Panc1 (cell line): ENCODE data around the gene CYB5D1. TPM values are rescaled to one million over a fixed set of nuclear protein-coding genes. Genes with fewer than 3 reads are reported as not detected.

Experiments
- ATAC-seq: fragments of 200-7000 bp; cut with Tn5 transposase; 2 replicates; pipeline ENCODE4 v1.9.1; 2020; ENCODE audit warnings: mild to moderate bottlenecking, moderate library complexity
- BruUV-seq: library from RNA; stranded (reverse); fragments of 400-500 nt; replicated peaks from 2 replicates; lab custom pipeline; 2021; lab: Mats Ljungman, UMichigan
- CTCF ChIA-PET: fragments of 300-600 bp; sonication (Branson Sonifier 250); formaldehyde crosslinking; loops from one replicate; lab custom pipeline; 2022; ENCODE audit warnings: antibody characterized with exemption; lab: Charles Lee
- POLR2A ChIA-PET: fragments of 300-600 bp; sonication (Branson Sonifier 250); formaldehyde crosslinking; loops from one replicate; lab custom pipeline; 2022; ENCODE audit warnings: antibody characterized with exemption; lab: Charles Lee
- DNase-seq: peaks from one replicate; pipeline ENCODE4 v3.0.0-alpha.2; 2010; ENCODE audit warnings: low read depth, low spot score
- H3K27ac ChIP-seq: 2 replicates; pipeline ENCODE4 v1.5.1; 2011; ENCODE audit warnings: mild to moderate bottlenecking, low read length, inconsistent platforms
- H3K27me3 ChIP-seq: fragments of 200-500 bp; sonication (Bioruptor generic); 2 replicates; pipeline ENCODE4 v1.6.0; 2014; ENCODE audit warnings: low read length, inconsistent platforms; ENCODE audit not compliant: control insufficient read depth, insufficient read depth
- H3K36me3 ChIP-seq: fragments of 200-500 bp; sonication (Bioruptor generic); 2 replicates; pipeline ENCODE4 v1.5.1; 2014; ENCODE audit warnings: inconsistent platforms, mild to moderate bottlenecking, low read length, moderate library complexity; ENCODE audit not compliant: control insufficient read depth, insufficient read depth
- H3K4me1 ChIP-seq: 2 replicates; pipeline ENCODE4 v1.5.1; 2011; ENCODE audit warnings: inconsistent platforms, mild to moderate bottlenecking, low read length, moderate library complexity; ENCODE audit not compliant: control insufficient read depth, insufficient read depth
- H3K4me3 ChIP-seq, 2 experiments: 2 replicates each; pipeline ENCODE4 v1.5.1; 2011 to 2012; ENCODE audit warnings: low read depth in 2 of 2, low read length in 2 of 2, mild to moderate bottlenecking in 2 of 2, inconsistent platforms in 1 of 2, moderate library complexity in 1 of 2
- H3K9me3 ChIP-seq: fragments of 200-500 bp; sonication (Bioruptor generic); 2 replicates; pipeline ENCODE4 v1.5.1; 2014; ENCODE audit warnings: low read depth, mild to moderate bottlenecking, inconsistent platforms, low read length, moderate library complexity; ENCODE audit not compliant: control insufficient read depth, insufficient read depth
- POLR2AphosphoS5 ChIP-seq: IDR thresholded peaks from 2 replicates; pipeline ENCODE4 v1.6.1; 2012; ENCODE audit warnings: mild to moderate bottlenecking, low read depth, low read length, moderate library complexity
- SIN3A ChIP-seq: IDR thresholded peaks from 2 replicates; pipeline ENCODE4 v1.6.1; 2012; ENCODE audit warnings: low read depth, mild to moderate bottlenecking, low read length, moderate library complexity, borderline replicate concordance; ENCODE audit not compliant: insufficient read depth
- TCF7L2 ChIP-seq: IDR thresholded peaks from 2 replicates; pipeline ENCODE4 v1.6.1; 2011; ENCODE audit warnings: mild to moderate bottlenecking, low read depth, low read length, inconsistent platforms
- in situ Hi-C: cut with HindIII; loops from 2 replicates; pipeline ENCODE4 v1.10.0; 2016; ENCODE audit warnings: low sequenced_read_pairs, low pct_unique_long_range_greater_than_20kb
- intact Hi-C: fragments of 100-400 bp; cut with micrococcal nuclease; formaldehyde crosslinking; loops from one replicate; pipeline ENCODE4 v1.10.0; 2022; ENCODE audit not compliant: unreplicated experiment
- total RNA-seq: library from RNA; stranded (reverse); gene quantifications from one replicate; pipeline ENCODE4 v1.2.1, GENCODE V29; 2021; ENCODE audit not compliant: unreplicated experiment
- TF ChIP-seq, protein P1 (sequence below): fragments of 450-650 bp; IDR thresholded peaks from 2 replicates; pipeline ENCODE4 v1.5.1; 2017; ENCODE audit warnings: mild to moderate bottlenecking
- TF ChIP-seq, protein P2 (sequence below), 2 experiments: IDR thresholded peaks; 2 replicates each; pipeline ENCODE4 v1.6.1; 2011 to 2012; ENCODE audit warnings: low read depth in 2 of 2, control low read depth in 1 of 2, low read length in 1 of 2, mild to moderate bottlenecking in 1 of 2, moderate library complexity in 1 of 2; ENCODE audit not compliant: insufficient read depth in 1 of 2

Gene CYB5D1
- total RNA-seq, 1 experiment from 2014 or later, result 8.6 TPM

DNA sequence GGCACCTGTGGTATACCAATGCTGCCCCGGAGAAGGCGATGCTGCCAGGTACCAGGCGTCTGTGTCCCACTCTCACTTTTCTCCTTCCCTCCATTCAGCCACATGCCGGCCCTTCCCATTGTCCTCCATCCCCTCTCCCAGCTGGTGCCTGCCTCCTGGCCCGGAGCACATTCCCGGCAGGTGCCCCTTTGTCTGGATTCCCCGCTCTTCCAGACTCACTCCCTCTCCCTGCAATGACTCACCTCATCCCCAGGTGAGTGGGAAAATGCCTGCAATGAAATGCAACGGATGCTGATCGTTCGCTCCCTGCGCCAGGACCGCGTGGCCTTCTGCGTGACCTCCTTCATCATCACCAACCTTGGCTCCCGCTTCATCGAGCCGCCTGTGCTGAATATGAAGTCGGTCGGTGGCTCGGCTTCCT, 34.2 kb upstream of the CYB5D1 start:
- Histone ChIP-seq H3K27me3 (no peaks in the 10 kb centered on the region), H3K36me3 (no peaks in the 10 kb centered on the region), H3K27ac (no peak overlapping the region), H3K4me3 (no peak overlapping the region), H3K4me1 (no peaks in the 10 kb centered on the region), H3K9me3 (no peaks in the 10 kb centered on the region)
- TF ChIP-seq, protein P1, sequence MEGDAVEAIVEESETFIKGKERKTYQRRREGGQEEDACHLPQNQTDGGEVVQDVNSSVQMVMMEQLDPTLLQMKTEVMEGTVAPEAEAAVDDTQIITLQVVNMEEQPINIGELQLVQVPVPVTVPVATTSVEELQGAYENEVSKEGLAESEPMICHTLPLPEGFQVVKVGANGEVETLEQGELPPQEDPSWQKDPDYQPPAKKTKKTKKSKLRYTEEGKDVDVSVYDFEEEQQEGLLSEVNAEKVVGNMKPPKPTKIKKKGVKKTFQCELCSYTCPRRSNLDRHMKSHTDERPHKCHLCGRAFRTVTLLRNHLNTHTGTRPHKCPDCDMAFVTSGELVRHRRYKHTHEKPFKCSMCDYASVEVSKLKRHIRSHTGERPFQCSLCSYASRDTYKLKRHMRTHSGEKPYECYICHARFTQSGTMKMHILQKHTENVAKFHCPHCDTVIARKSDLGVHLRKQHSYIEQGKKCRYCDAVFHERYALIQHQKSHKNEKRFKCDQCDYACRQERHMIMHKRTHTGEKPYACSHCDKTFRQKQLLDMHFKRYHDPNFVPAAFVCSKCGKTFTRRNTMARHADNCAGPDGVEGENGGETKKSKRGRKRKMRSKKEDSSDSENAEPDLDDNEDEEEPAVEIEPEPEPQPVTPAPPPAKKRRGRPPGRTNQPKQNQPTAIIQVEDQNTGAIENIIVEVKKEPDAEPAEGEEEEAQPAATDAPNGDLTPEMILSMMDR, result no peak
- TF ChIP-seq TCF7L2 (no peak), SIN3A (no peak), POLR2AphosphoS5 (no peak)
- TF ChIP-seq, protein P2, sequence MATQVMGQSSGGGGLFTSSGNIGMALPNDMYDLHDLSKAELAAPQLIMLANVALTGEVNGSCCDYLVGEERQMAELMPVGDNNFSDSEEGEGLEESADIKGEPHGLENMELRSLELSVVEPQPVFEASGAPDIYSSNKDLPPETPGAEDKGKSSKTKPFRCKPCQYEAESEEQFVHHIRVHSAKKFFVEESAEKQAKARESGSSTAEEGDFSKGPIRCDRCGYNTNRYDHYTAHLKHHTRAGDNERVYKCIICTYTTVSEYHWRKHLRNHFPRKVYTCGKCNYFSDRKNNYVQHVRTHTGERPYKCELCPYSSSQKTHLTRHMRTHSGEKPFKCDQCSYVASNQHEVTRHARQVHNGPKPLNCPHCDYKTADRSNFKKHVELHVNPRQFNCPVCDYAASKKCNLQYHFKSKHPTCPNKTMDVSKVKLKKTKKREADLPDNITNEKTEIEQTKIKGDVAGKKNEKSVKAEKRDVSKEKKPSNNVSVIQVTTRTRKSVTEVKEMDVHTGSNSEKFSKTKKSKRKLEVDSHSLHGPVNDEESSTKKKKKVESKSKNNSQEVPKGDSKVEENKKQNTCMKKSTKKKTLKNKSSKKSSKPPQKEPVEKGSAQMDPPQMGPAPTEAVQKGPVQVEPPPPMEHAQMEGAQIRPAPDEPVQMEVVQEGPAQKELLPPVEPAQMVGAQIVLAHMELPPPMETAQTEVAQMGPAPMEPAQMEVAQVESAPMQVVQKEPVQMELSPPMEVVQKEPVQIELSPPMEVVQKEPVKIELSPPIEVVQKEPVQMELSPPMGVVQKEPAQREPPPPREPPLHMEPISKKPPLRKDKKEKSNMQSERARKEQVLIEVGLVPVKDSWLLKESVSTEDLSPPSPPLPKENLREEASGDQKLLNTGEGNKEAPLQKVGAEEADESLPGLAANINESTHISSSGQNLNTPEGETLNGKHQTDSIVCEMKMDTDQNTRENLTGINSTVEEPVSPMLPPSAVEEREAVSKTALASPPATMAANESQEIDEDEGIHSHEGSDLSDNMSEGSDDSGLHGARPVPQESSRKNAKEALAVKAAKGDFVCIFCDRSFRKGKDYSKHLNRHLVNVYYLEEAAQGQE (IDR thresholded peaks at IDR 0.05; ENCODE audit: insufficient read depth in 1 of 2, low read depth in 2 of 2, low read length in 1 of 2), result no peak
- ATAC-seq (no peak), DNase-seq (no peak)
- intact Hi-C loops (no loop called here), in situ Hi-C loops (no loop called here)
- ChIA-PET CTCF (no interaction called here), POLR2A (no interaction called here)
- BruUV-seq, result no TSS peak

DNA sequence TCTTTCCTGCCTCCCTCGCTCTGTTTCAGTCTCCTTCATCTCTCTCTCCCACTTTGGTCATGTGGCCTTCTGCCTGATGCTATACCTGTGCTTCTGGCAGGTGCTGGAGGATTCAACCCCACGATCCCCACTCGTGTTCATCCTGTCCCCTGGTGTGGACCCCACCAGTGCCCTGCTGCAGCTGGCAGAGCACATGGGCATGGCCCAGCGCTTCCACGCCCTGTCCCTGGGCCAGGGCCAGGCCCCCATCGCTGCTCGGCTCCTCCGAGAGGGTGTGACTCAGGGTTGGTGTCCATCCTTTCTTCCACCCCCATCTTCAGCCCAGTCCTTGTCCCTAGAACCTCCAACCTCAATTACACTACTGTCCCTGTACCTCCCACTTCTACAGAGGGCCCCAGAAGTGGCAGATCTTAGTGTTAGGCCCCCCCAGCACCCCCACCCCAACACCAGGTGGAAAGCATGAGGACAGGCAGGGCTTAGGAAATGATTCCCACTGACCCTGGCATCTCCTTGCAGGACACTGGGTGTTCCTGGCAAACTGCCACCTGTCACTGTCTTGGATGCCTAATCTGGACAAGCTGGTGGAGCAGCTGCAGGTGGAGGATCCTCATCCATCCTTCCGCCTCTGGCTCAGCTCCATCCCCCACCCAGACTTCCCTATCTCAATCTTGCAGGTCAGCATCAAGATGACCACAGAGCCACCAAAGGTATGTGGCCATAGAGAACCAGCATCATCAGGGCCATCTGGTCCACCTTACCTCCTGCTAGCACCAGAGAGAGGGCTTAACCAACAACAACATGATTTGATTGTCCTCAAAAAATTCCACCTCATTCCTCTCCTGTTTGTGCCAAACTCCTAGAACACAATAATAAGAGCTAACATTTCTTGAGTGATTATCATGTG, 33.5 kb upstream of the CYB5D1 start:
- CTCF ChIA-PET, result interaction anchor here (1.0 kb wide), 1 partner anchor 80 kb away, joined by 5 read pairs; no protein-coding TSS in a partner anchor
- no peak for DNase-seq
- Histone ChIP-seq H3K36me3 (no peaks in the 10 kb centered on the region), H3K9me3 (no peaks in the 10 kb centered on the region), H3K4me3 (no peak overlapping the region), H3K4me1 (no peaks in the 10 kb centered on the region), H3K27me3 (no peaks in the 10 kb centered on the region), H3K27ac (no peak overlapping the region)
- BruUV-seq, result no TSS peak
- TF ChIP-seq, protein P2 (IDR thresholded peaks at IDR 0.05; ENCODE audit: insufficient read depth in 1 of 2, low read depth in 2 of 2, low read length in 1 of 2), result no peak
- TF ChIP-seq TCF7L2, result no peak
- no peak for TF ChIP-seq SIN3A
- TF ChIP-seq, protein P1, result no peak
- TF ChIP-seq POLR2AphosphoS5, result no peak
- no peak for ATAC-seq
- intact Hi-C loops, result no loop called here
- in situ Hi-C loops, result no loop called here
- POLR2A ChIA-PET, result interaction anchor here (0.6 kb wide), 1 partner anchor 54 kb away, joined by 7 read pairs; no protein-coding TSS in a partner anchor
